PFSK-1 (cell line): ENCODE measurements around the gene GALNTL6.

Source experiments
- FOXP2 ChIP-seq: optimal IDR thresholded peaks from 2 replicates; pipeline ENCODE3; 2011; ENCODE audit warnings: borderline replicate concordance, control low read depth, inconsistent platforms; ENCODE audit not compliant: insufficient read depth; ENCODE audit errors: extremely low read length, extremely low read depth
- POLR2AphosphoS5 ChIP-seq: IDR thresholded peaks from 2 replicates; pipeline ENCODE4 v1.6.1; 2012; ENCODE audit warnings: low read depth, mild to moderate bottlenecking, control low read depth, low read length, moderate library complexity
- REST ChIP-seq, 2 experiments: IDR thresholded peaks; 2 replicates each; pipeline versions ENCODE4 v1.6.1 to v1.8.0; 2011 to 2012; ENCODE audit warnings: low read depth in 2 of 2, low read length in 2 of 2, control low read depth in 1 of 2, inconsistent platforms in 1 of 2, mild to moderate bottlenecking in 1 of 2, moderate library complexity in 1 of 2; ENCODE audit not compliant: insufficient read depth in 1 of 2
- SIN3A ChIP-seq: IDR thresholded peaks from 2 replicates; pipeline ENCODE4 v1.6.1; 2012; ENCODE audit warnings: mild to moderate bottlenecking, low read length, moderate library complexity, borderline replicate concordance; ENCODE audit not compliant: insufficient read depth
- TAF1 ChIP-seq: IDR thresholded peaks from 2 replicates; pipeline ENCODE4 v1.6.1; 2012; ENCODE audit warnings: low read length, control low read depth, borderline replicate concordance; ENCODE audit not compliant: insufficient read depth

GALNTL6 gene

GRCh38 chr4:173014113-173014558 lies 1200.9 kb downstream of the GALNTL6 start:
- TF ChIP-seq REST (IDR thresholded peaks at IDR 0.05; ENCODE audit: insufficient read depth in 1 of 2, low read depth in 2 of 2, low read length in 2 of 2): no peak
- TF ChIP-seq TAF1: no peak
- no peak for TF ChIP-seq FOXP2
- no peak for TF ChIP-seq POLR2AphosphoS5

- TF ChIP-seq POLR2AphosphoS5 (no peak), TAF1 (no peak), FOXP2 (no peak), SIN3A (no peak), REST (IDR thresholded peaks at IDR 0.05; ENCODE audit: insufficient read depth in 1 of 2, low read depth in 2 of 2, low read length in 2 of 2) (no peak)
Measured at GRCh38 chr4:173014836-173015235, 1201.6 kb downstream of the GALNTL6 start.

- TF ChIP-seq TAF1 (no peak), FOXP2 (no peak), REST (IDR thresholded peaks at IDR 0.05; ENCODE audit: insufficient read depth in 1 of 2, low read depth in 2 of 2, low read length in 2 of 2) (no peak), POLR2AphosphoS5 (no peak), SIN3A (no peak)
Measured at GRCh38 chr4:173017802-173018201, 1204.6 kb downstream of the GALNTL6 start.

DNA sequence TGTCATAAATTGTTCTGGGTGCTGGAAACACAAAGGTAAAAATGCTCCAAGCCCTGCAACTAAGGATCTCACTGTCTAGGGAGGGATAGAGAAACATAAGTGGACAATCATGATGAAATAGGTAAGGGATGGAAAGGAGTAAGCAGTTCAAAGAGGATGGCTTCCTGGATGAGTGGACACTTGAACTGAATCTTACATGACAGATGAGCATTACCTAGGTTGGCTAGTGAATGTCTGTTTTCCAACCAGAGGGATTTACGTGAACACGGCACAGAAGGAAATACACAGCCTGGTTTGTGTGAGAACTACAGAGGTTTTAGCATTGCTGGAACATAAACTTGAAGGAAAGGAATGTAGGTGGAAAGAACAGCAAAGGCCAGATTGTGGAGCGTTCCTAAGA lies 1205.2 kb downstream of the GALNTL6 start:
- no peak for TF ChIP-seq FOXP2
- no peak for TF ChIP-seq TAF1
- TF ChIP-seq REST (IDR thresholded peaks at IDR 0.05; ENCODE audit: insufficient read depth in 1 of 2, low read depth in 2 of 2, low read length in 2 of 2): no peak
- no peak for TF ChIP-seq SIN3A
- no peak for TF ChIP-seq POLR2AphosphoS5

- TF ChIP-seq POLR2AphosphoS5 (no peak), TAF1 (no peak), REST (IDR thresholded peaks at IDR 0.05; ENCODE audit: insufficient read depth in 1 of 2, low read depth in 2 of 2, low read length in 2 of 2) (no peak), FOXP2 (no peak)
Measured at GRCh38 chr4:173019664-173020063, 1206.5 kb downstream of the GALNTL6 start.
